ENCODE data around the gene EDN1. TPM values are rescaled to one million over a fixed set of nuclear protein-coding genes. Genes with fewer than 3 reads are reported as not detected.

Gene EDN1
- total and polyA plus RNA-seq, 2 of the 13 experiments (the other 11 are each of a cell fraction or from before 2014, with no cell fraction given), result 0.15 to 1.2 TPM

GRCh38 chr6:12293931-12294807 lies 4.0 kb downstream of the EDN1 start:
- POLR2A ChIA-PET, result interaction anchor here (1.0 to 1.5 kb wide), 2 partner anchors 37 to 49 kb away, joined by 3 read pairs; no protein-coding TSS in a partner anchor
- Histone ChIP-seq H3K4me2 (ENCODE audit: low read depth, low read length) (no peak overlapping the region), H3K4me1 (ENCODE audit: insufficient read depth, low read length) (peaks cover 48% of the 10 kb centered on the region), H3K4me3 (replicated peaks in 1 of 3; ENCODE audit: insufficient read depth in 1 of 3, low read depth in 2 of 3, low read length in 3 of 3) (no peak overlapping the region), H4K20me1 (ENCODE audit: insufficient read depth, low read length) (no peaks in the 10 kb centered on the region), H3K9ac (ENCODE audit: insufficient read depth, low read depth, low read length) (no peak overlapping the region), H2AFZ (ENCODE audit: low read length) (no peak overlapping the region), H3K36me3 (replicated peaks in 1 of 2; ENCODE audit: control insufficient read depth in 1 of 2, insufficient read depth in 2 of 2, low read length in 2 of 2) (peaks cover 0 to 1% of the 10 kb centered on the region in 2 experiments; a peak in 1 of 5 replicates), H3K27me3 (ENCODE audit: control insufficient read depth in 1 of 2, insufficient read depth in 2 of 2, low read length in 2 of 2) (peaks cover 0 to 27% of the 10 kb centered on the region in 2 experiments; a peak in 3 of 5 replicates), H3K27ac (ENCODE audit: extremely low read length, insufficient read depth, low read length) (no peak overlapping the region), H3K9me3 (ENCODE audit: low read length) (no peaks in the 10 kb centered on the region), H3K79me2 (ENCODE audit: insufficient read depth, low read length) (no peaks in the 10 kb centered on the region)
- BruUV-seq (replicated peaks), result no TSS peak
- ATAC-seq, result no peak
- no peak for DNase-seq (ENCODE audit: low spot score)
- no peak for FAIRE-seq
- CTCF ChIA-PET (ENCODE audit: low intra/inter-chr PET ratio, low total read pairs), result no interaction called here
- in situ Hi-C loops (cut with HindIII; ENCODE audit: extremely low pct_ligation_motif_present, low pct_unique_long_range_greater_than_20kb) (loop anchor here (5.0 kb wide), 1 partner anchor 308 kb away; no protein-coding TSS in a partner anchor), intact Hi-C loops (cut with micrococcal nuclease; ENCODE audit: unreplicated experiment) (loop anchor here (5.0 kb wide), 2 partner anchors 78 to 188 kb away; no protein-coding TSS in a partner anchor)
- 51% methylated on average over 7 of the region's 7 CpGs for WGBS (ENCODE audit: low lambda C conversion rate)
- TF ChIP-seq ADNP (CRISPR knock-in tag; IDR thresholded peaks at IDR 0.05), result no peak
- TF ChIP-seq SMAD1 (CRISPR knock-in tag; IDR thresholded peaks at IDR 0.05; ENCODE audit: borderline replicate concordance, low read depth), result no peak
- no peak for TF ChIP-seq CENPT (CRISPR knock-in tag; IDR thresholded peaks at IDR 0.05; ENCODE audit: low read depth)
- no peak for TF ChIP-seq POLR2AphosphoS2 (IDR thresholded peaks at IDR 0.05; ENCODE audit: low read depth, low read length)
- TF ChIP-seq ZNF17 (CRISPR knock-in tag; IDR thresholded peaks at IDR 0.05), result no peak

GRCh38 chr6:12294851-12295536 lies 4.8 kb downstream of the EDN1 start:
- ChIA-PET POLR2A (interaction anchor here (1.0 to 1.5 kb wide), 2 partner anchors 37 to 48 kb away, joined by 3 read pairs; no protein-coding TSS in a partner anchor), CTCF (ENCODE audit: low intra/inter-chr PET ratio, low total read pairs) (no interaction called here)
- DNase-seq (ENCODE audit: low spot score), result no peak
- H3K4me3 ChIP-seq (replicated peaks in 1 of 3; ENCODE audit: insufficient read depth in 1 of 3, low read depth in 2 of 3, low read length in 3 of 3), result no peak overlapping the region
- WGBS (ENCODE audit: low lambda C conversion rate), result 69% methylated on average over 3 of the region's 3 CpGs
- H3K9ac ChIP-seq (ENCODE audit: insufficient read depth, low read depth, low read length), result no peak overlapping the region
- no peaks in the 10 kb centered on the region for H3K9me3 ChIP-seq (ENCODE audit: low read length)
- intact Hi-C loops (cut with micrococcal nuclease; ENCODE audit: unreplicated experiment) (loop anchor here (5.0 kb wide), 2 partner anchors 77 to 187 kb away; no protein-coding TSS in a partner anchor), in situ Hi-C loops (cut with HindIII; ENCODE audit: extremely low pct_ligation_motif_present, low pct_unique_long_range_greater_than_20kb) (loop anchor here (5.0 kb wide), 1 partner anchor 307 kb away; no protein-coding TSS in a partner anchor)
- no peaks in the 10 kb centered on the region for H3K79me2 ChIP-seq (ENCODE audit: insufficient read depth, low read length)
- FAIRE-seq, result no peak
- no peak for ATAC-seq
- H4K20me1 ChIP-seq (ENCODE audit: insufficient read depth, low read length), result no peaks in the 10 kb centered on the region
- H3K4me2 ChIP-seq (ENCODE audit: low read depth, low read length), result no peak overlapping the region
- peaks cover 0 to 19% of the 10 kb centered on the region in 2 experiments; a peak in 3 of 5 replicates for H3K27me3 ChIP-seq (ENCODE audit: control insufficient read depth in 1 of 2, insufficient read depth in 2 of 2, low read length in 2 of 2)
- no peak overlapping the region for H2AFZ ChIP-seq (ENCODE audit: low read length)
- peaks cover 0 to 1% of the 10 kb centered on the region in 2 experiments; a peak in 1 of 5 replicates for H3K36me3 ChIP-seq (replicated peaks in 1 of 2; ENCODE audit: control insufficient read depth in 1 of 2, insufficient read depth in 2 of 2, low read length in 2 of 2)
- peaks cover 40% of the 10 kb centered on the region for H3K4me1 ChIP-seq (ENCODE audit: insufficient read depth, low read length)
- H3K27ac ChIP-seq (ENCODE audit: extremely low read length, insufficient read depth, low read length), result no peak overlapping the region
- no TSS peak for BruUV-seq (replicated peaks)
- TF ChIP-seq ZNF768 (CRISPR knock-in tag; IDR thresholded peaks at IDR 0.05), result no peak
- TF ChIP-seq JARID2 (CRISPR knock-in tag; IDR thresholded peaks at IDR 0.05; ENCODE audit: insufficient replicate concordance), result no peak
- TF ChIP-seq, protein P1, sequence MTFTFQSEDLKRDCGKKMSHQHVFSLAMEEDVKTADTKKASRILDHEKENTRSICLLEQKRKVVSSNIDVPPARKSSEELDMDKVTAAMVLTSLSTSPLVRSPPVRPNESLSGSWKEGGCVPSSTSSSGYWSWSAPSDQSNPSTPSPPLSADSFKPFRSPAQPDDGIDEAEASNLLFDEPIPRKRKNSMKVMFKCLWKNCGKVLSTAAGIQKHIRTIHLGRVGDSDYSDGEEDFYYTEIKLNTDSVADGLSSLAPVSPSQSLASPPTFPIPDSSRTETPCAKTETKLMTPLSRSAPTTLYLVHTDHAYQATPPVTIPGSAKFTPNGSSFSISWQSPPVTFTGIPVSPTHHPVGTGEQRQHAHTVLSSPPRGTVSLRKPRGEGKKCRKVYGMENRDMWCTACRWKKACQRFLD (CRISPR knock-in tag; IDR thresholded peaks at IDR 0.05; ENCODE audit: borderline replicate concordance), result no peak
- no peak for TF ChIP-seq NFKB2 (CRISPR knock-in tag; IDR thresholded peaks at IDR 0.05; ENCODE audit: borderline replicate concordance)
- no peak for TF ChIP-seq TIGD3 (CRISPR knock-in tag; IDR thresholded peaks at IDR 0.05; ENCODE audit: borderline replicate concordance)
- no peak for TF ChIP-seq ZNF292 (CRISPR knock-in tag; IDR thresholded peaks at IDR 0.05; ENCODE audit: borderline replicate concordance, low read depth)
- TF ChIP-seq MIER2 (CRISPR knock-in tag; IDR thresholded peaks at IDR 0.05), result no peak
- no peak for TF ChIP-seq ZNF382 (CRISPR knock-in tag; IDR thresholded peaks at IDR 0.05; ENCODE audit: borderline replicate concordance)
